ENCODE measurements around the gene C1QL2. TPM values are rescaled to one million over a fixed set of nuclear protein-coding genes. Genes with fewer than 3 reads are reported as not detected.

C1QL2 gene
- total RNA-seq, 3 donors from 2014 or later (not counting 1 experiment from before 2014, with no cell fraction given) = not detected

DNA sequence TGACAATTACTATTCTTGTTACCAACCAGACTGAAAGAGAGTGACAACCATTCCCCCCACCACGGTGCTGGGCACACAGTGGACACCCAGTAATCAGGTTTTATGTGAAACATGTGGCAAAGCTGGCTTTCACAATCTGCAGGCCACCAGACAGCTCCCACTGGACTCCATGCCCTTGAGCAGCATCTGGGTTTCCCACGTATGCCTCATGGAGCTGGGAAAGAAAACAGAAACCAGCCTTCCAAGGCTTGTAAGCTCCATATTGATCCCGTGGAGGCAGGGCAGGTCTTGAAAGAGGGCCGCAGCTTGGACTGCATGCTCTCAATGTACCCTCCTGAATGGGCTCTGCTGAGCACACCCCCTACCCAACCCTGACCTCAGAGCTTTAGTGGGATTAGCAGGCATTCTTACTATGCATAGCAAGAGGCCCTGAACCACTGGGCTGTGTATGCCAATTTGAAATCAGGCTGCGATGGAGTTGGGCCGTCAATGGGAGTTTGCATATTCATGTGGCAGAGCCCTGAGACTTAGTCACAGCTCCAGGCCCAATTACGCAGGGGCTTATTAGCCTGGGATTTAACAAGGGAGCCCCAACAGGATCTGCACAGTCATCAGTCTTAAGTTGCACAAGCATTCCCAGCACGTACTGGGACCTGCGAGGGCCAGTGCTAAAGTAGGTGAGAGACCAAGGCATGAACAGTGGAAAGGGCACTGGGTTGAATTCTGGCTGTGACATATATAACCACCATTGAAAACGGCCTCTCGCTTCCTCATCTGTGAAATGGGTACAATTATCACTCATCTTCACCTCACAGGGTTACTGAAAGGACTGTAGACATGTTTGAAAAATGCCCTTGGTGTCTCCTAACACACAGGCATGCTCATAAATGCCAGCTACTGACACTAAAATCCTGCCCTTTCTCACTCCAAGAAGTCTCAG is 10.5 kb downstream of the C1QL2 start:
- Mint-ChIP-seq H3K4me1 (no peaks in the 10 kb centered on the region), H3K27me3 (ENCODE audit: low read depth in 2 of 2) (peaks cover 18 to 33% of the 10 kb centered on the region in 2 donors), H3K4me3 (no peak overlapping the region), H3K9me3 (no peaks in the 10 kb centered on the region), H3K36me3 (no peaks in the 10 kb centered on the region), H3K27ac (no peak overlapping the region)
- no peaks in the 10 kb centered on the region for H3K36me3 ChIP-seq (ENCODE audit: control insufficient read depth, insufficient read depth, low read length)
- 66% methylated on average over 11 of the region's 11 CpGs for WGBS (ENCODE audit: insufficient coverage)
- no peak overlapping the region for H3K27ac ChIP-seq (ENCODE audit: low read length)
- no peak for ATAC-seq
- H3K27me3 ChIP-seq (ENCODE audit: control insufficient read depth, insufficient read depth, low read length) = no peaks in the 10 kb centered on the region
- no peak overlapping the region for H3K4me3 ChIP-seq (ENCODE audit: low read length)
- TF ChIP-seq, protein P1, sequence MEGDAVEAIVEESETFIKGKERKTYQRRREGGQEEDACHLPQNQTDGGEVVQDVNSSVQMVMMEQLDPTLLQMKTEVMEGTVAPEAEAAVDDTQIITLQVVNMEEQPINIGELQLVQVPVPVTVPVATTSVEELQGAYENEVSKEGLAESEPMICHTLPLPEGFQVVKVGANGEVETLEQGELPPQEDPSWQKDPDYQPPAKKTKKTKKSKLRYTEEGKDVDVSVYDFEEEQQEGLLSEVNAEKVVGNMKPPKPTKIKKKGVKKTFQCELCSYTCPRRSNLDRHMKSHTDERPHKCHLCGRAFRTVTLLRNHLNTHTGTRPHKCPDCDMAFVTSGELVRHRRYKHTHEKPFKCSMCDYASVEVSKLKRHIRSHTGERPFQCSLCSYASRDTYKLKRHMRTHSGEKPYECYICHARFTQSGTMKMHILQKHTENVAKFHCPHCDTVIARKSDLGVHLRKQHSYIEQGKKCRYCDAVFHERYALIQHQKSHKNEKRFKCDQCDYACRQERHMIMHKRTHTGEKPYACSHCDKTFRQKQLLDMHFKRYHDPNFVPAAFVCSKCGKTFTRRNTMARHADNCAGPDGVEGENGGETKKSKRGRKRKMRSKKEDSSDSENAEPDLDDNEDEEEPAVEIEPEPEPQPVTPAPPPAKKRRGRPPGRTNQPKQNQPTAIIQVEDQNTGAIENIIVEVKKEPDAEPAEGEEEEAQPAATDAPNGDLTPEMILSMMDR (IDR thresholded peaks at IDR 0.05) = no peak
- H3K4me1 ChIP-seq (ENCODE audit: control insufficient read depth, insufficient read depth, low read length) = no peaks in the 10 kb centered on the region
- H3K9me3 ChIP-seq (ENCODE audit: control insufficient read depth, insufficient read depth, low read length) = no peaks in the 10 kb centered on the region
- DNase-seq = no peak
- intact Hi-C loops (cut with micrococcal nuclease) = no loop called here

DNA sequence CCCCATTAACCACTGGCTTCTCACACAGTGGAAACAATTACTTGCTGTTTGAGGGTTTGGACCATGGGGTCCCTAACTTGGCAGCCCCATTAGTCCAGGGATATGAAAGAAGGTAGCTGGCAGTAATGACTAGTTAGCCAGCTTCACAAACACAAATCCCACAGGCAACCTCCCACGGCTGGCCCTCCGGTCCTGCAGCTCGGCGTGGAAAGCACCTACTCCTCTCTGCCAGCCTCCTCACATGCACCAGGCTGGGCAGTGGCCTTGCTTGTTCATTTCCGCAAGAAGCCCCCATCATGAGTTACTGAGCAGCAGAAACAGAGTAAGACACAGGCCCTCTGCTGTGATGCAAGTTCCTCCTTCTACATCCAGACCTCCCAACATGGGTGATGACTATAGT is 13.7 kb downstream of the C1QL2 start:
- ATAC-seq = no peak
- Mint-ChIP-seq H3K9me3 (no peaks in the 10 kb centered on the region), H3K36me3 (no peaks in the 10 kb centered on the region), H3K4me1 (no peaks in the 10 kb centered on the region), H3K4me3 (no peak overlapping the region), H3K27ac (no peak overlapping the region), H3K27me3 (ENCODE audit: low read depth in 2 of 2) (peaks cover 3 to 13% of the 10 kb centered on the region in 2 donors)
- no peaks in the 10 kb centered on the region for H3K36me3 ChIP-seq (ENCODE audit: control insufficient read depth, insufficient read depth, low read length)
- no peaks in the 10 kb centered on the region for H3K9me3 ChIP-seq (ENCODE audit: control insufficient read depth, insufficient read depth, low read length)
- H3K27me3 ChIP-seq (ENCODE audit: control insufficient read depth, insufficient read depth, low read length) = no peaks in the 10 kb centered on the region
- WGBS (ENCODE audit: insufficient coverage) = 91% methylated on average over 5 of the region's 5 CpGs
- DNase-seq = no peak
- no peak overlapping the region for H3K27ac ChIP-seq (ENCODE audit: low read length)
- intact Hi-C loops (cut with micrococcal nuclease) = no loop called here
- no peaks in the 10 kb centered on the region for H3K4me1 ChIP-seq (ENCODE audit: control insufficient read depth, insufficient read depth, low read length)
- TF ChIP-seq, protein P1 (IDR thresholded peaks at IDR 0.05) = no peak
- H3K4me3 ChIP-seq (ENCODE audit: low read length) = no peak overlapping the region

DNA sequence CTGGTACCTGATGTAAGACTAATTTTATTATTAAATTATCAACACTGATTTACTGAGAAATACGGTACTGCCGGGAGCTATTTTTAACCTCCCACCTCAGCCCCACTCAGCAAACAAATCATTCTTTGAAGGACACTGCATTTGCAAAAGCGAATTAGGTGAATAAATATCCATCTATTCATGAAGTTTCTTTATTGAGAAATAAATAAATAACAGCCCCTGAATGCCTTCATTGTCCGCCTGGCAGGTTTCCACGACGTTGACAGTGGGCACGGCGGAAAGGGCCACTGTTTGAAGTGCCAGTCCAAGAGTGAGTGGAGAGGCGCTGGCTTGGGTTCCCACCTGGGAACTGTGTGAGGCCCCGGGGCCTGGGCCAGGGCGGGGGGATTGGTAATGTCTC is 15.7 kb downstream of the C1QL2 start:
- Mint-ChIP-seq H3K9me3 (no peaks in the 10 kb centered on the region), H3K4me3 (no peak overlapping the region), H3K27ac (no peak overlapping the region), H3K4me1 (no peaks in the 10 kb centered on the region), H3K27me3 (ENCODE audit: low read depth in 2 of 2) (peaks cover 8 to 17% of the 10 kb centered on the region in 2 donors), H3K36me3 (no peaks in the 10 kb centered on the region)
- H3K9me3 ChIP-seq (ENCODE audit: control insufficient read depth, insufficient read depth, low read length) = no peaks in the 10 kb centered on the region
- no peaks in the 10 kb centered on the region for H3K4me1 ChIP-seq (ENCODE audit: control insufficient read depth, insufficient read depth, low read length)
- H3K27ac ChIP-seq (ENCODE audit: low read length) = no peak overlapping the region
- no peak for DNase-seq
- H3K4me3 ChIP-seq (ENCODE audit: low read length) = no peak overlapping the region
- ATAC-seq = no peak
- WGBS (ENCODE audit: insufficient coverage) = 74% methylated on average over 10 of the region's 11 CpGs
- no peaks in the 10 kb centered on the region for H3K27me3 ChIP-seq (ENCODE audit: control insufficient read depth, insufficient read depth, low read length)
- H3K36me3 ChIP-seq (ENCODE audit: control insufficient read depth, insufficient read depth, low read length) = no peaks in the 10 kb centered on the region
- intact Hi-C loops (cut with micrococcal nuclease) = no loop called here
- TF ChIP-seq, protein P1 (IDR thresholded peaks at IDR 0.05) = no peak

Measured in natural killer cell (primary cell).